ENCODE results near the gene GABRB1.

Gene GABRB1

GRCh38 chr4:47418147-47418546 is 386.8 kb downstream of the GABRB1 start:
- Histone ChIP-seq H2AFZ (ENCODE audit: low read length) (no peak overlapping the region), H3K4me3 (ENCODE audit: low read length) (no peak overlapping the region), H3K9me3 (replicated peaks; ENCODE audit: insufficient read depth, low read length) (no peaks in the 10 kb centered on the region), H3F3A (ENCODE audit: insufficient read depth, low read length) (peaks cover 9% of the 10 kb centered on the region), H3K4me2 (ENCODE audit: low read depth, low read length) (no peak overlapping the region), H3K9me2 (replicated peaks; ENCODE audit: insufficient read depth, low read length) (no peaks in the 10 kb centered on the region), H3K27me3 (replicated peaks; ENCODE audit: insufficient read depth, low read length) (no peaks in the 10 kb centered on the region), H3K9ac (ENCODE audit: low read length) (no peak overlapping the region), H3K27ac (ENCODE audit: low read length) (no peak overlapping the region), H3K4me1 (ENCODE audit: low read length) (peaks cover 15% of the 10 kb centered on the region), H3K36me3 (replicated peaks; ENCODE audit: insufficient read depth, low read length) (no peaks in the 10 kb centered on the region), H4K20me1 (ENCODE audit: insufficient read depth, low read length) (no peaks in the 10 kb centered on the region), H3K79me2 (ENCODE audit: low read length) (no peaks in the 10 kb centered on the region)
- DNase-seq, result no peak
- TF ChIP-seq EZH2 (optimal IDR thresholded peaks at IDR 0.05; ENCODE audit: low read depth, low read length) (no peak), EZH2phosphoT487 (IDR thresholded peaks at IDR 0.05; ENCODE audit: low read length) (no peak), CTCF (IDR thresholded peaks at IDR 0.05; ENCODE audit: low read length) (no peak)

- Histone ChIP-seq H2AFZ (ENCODE audit: low read length) (no peak overlapping the region), H3K4me1 (ENCODE audit: low read length) (peaks cover 15% of the 10 kb centered on the region), H3K79me2 (ENCODE audit: low read length) (no peaks in the 10 kb centered on the region), H3K9me3 (replicated peaks; ENCODE audit: insufficient read depth, low read length) (no peaks in the 10 kb centered on the region), H4K20me1 (ENCODE audit: insufficient read depth, low read length) (no peaks in the 10 kb centered on the region), H3K9me2 (replicated peaks; ENCODE audit: insufficient read depth, low read length) (no peaks in the 10 kb centered on the region), H3K4me2 (ENCODE audit: low read depth, low read length) (no peak overlapping the region), H3K36me3 (replicated peaks; ENCODE audit: insufficient read depth, low read length) (no peaks in the 10 kb centered on the region), H3K9ac (ENCODE audit: low read length) (no peak overlapping the region), H3K27ac (ENCODE audit: low read length) (no peak overlapping the region), H3F3A (ENCODE audit: insufficient read depth, low read length) (peaks cover 9% of the 10 kb centered on the region), H3K4me3 (ENCODE audit: low read length) (no peak overlapping the region), H3K27me3 (replicated peaks; ENCODE audit: insufficient read depth, low read length) (no peaks in the 10 kb centered on the region)
- no peak for DNase-seq
- TF ChIP-seq EZH2 (optimal IDR thresholded peaks at IDR 0.05; ENCODE audit: low read depth, low read length) (no peak), EZH2phosphoT487 (IDR thresholded peaks at IDR 0.05; ENCODE audit: low read length) (no peak)
Observed at GRCh38 chr4:47419296-47419695, 387.9 kb downstream of the GABRB1 start.

GRCh38 chr4:47425628-47426027 is 394.3 kb downstream of the GABRB1 start:
- no peaks in the 10 kb centered on the region for H3K9me2 ChIP-seq (replicated peaks; ENCODE audit: insufficient read depth, low read length)
- no peak overlapping the region for H3K9ac ChIP-seq (ENCODE audit: low read length)
- H3F3A ChIP-seq (ENCODE audit: insufficient read depth, low read length), result no peaks in the 10 kb centered on the region
- no peaks in the 10 kb centered on the region for H3K4me1 ChIP-seq (ENCODE audit: low read length)
- no peaks in the 10 kb centered on the region for H4K20me1 ChIP-seq (ENCODE audit: insufficient read depth, low read length)
- no peak for TF ChIP-seq EZH2 (optimal IDR thresholded peaks at IDR 0.05; ENCODE audit: low read depth, low read length)
- no peak for TF ChIP-seq CTCF (IDR thresholded peaks at IDR 0.05; ENCODE audit: low read length)
- no peak for TF ChIP-seq EZH2phosphoT487 (IDR thresholded peaks at IDR 0.05; ENCODE audit: low read length)
- no peak for DNase-seq
- H3K27me3 ChIP-seq (replicated peaks; ENCODE audit: insufficient read depth, low read length), result no peaks in the 10 kb centered on the region
- no peak overlapping the region for H3K4me2 ChIP-seq (ENCODE audit: low read depth, low read length)
- H3K4me3 ChIP-seq (ENCODE audit: low read length), result no peak overlapping the region
- H3K27ac ChIP-seq (ENCODE audit: low read length), result no peak overlapping the region
- H2AFZ ChIP-seq (ENCODE audit: low read length), result no peak overlapping the region
- no peaks in the 10 kb centered on the region for H3K79me2 ChIP-seq (ENCODE audit: low read length)
- H3K36me3 ChIP-seq (replicated peaks; ENCODE audit: insufficient read depth, low read length), result no peaks in the 10 kb centered on the region
- H3K9me3 ChIP-seq (replicated peaks; ENCODE audit: insufficient read depth, low read length), result no peaks in the 10 kb centered on the region

- Histone ChIP-seq H3K27me3 (replicated peaks; ENCODE audit: insufficient read depth, low read length) (no peaks in the 10 kb centered on the region), H3K4me2 (ENCODE audit: low read depth, low read length) (no peak overlapping the region), H3K36me3 (replicated peaks; ENCODE audit: insufficient read depth, low read length) (no peaks in the 10 kb centered on the region), H3K4me1 (ENCODE audit: low read length) (no peaks in the 10 kb centered on the region), H2AFZ (ENCODE audit: low read length) (no peak overlapping the region), H3K9me2 (replicated peaks; ENCODE audit: insufficient read depth, low read length) (no peaks in the 10 kb centered on the region), H3F3A (ENCODE audit: insufficient read depth, low read length) (no peaks in the 10 kb centered on the region), H3K79me2 (ENCODE audit: low read length) (no peaks in the 10 kb centered on the region), H3K4me3 (ENCODE audit: low read length) (no peak overlapping the region), H3K9ac (ENCODE audit: low read length) (no peak overlapping the region), H4K20me1 (ENCODE audit: insufficient read depth, low read length) (no peaks in the 10 kb centered on the region), H3K27ac (ENCODE audit: low read length) (no peak overlapping the region), H3K9me3 (replicated peaks; ENCODE audit: insufficient read depth, low read length) (no peaks in the 10 kb centered on the region)
- TF ChIP-seq EZH2phosphoT487 (IDR thresholded peaks at IDR 0.05; ENCODE audit: low read length), result no peak
- TF ChIP-seq EZH2 (optimal IDR thresholded peaks at IDR 0.05; ENCODE audit: low read depth, low read length), result no peak
- no peak for TF ChIP-seq CTCF (IDR thresholded peaks at IDR 0.05; ENCODE audit: low read length)
- no peak for DNase-seq
Observed at GRCh38 chr4:47427935-47428334, 396.6 kb downstream of the GABRB1 start.
